Neural cell (in vitro differentiated cells): ENCODE measurements around the gene ZNF536. TPM values are rescaled to one million over a fixed set of nuclear protein-coding genes. Genes with fewer than 3 reads are reported as not detected.

ENCODE experiments used
- H2AFZ ChIP-seq: fragments of 200-600, 300-800 bp; sonication (generic), shearing (Covaris generic); 2 replicates; pipeline ENCODE4 v1.6.0; 2014; ENCODE audit warnings: low read depth, mild to moderate bottlenecking, antibody characterized with exemption, low read length, moderate library complexity
- H3F3A ChIP-seq: fragments of 200-600 bp; shearing (Covaris generic); 2 replicates; pipeline ENCODE4 v1.6.1; 2016; ENCODE audit warnings: mild to moderate bottlenecking, moderate library complexity, mixed read lengths, antibody characterized with exemption, low read length; ENCODE audit not compliant: insufficient read depth, poor library complexity, severe bottlenecking
- H3K27ac ChIP-seq: fragments of 200-600, 300-800 bp; sonication (generic), shearing (Covaris generic); 2 replicates; pipeline ENCODE4 v1.5.1; 2014; ENCODE audit warnings: mild to moderate bottlenecking, low read length, moderate library complexity
- H3K27me3 ChIP-seq: fragments of 300-800, 200-600 bp; sonication (generic), shearing (Covaris generic); 2 replicates; pipeline ENCODE4 v1.6.0; 2014; ENCODE audit warnings: mild to moderate bottlenecking, low read depth, low read length, moderate library complexity; ENCODE audit not compliant: insufficient read depth
- H3K36me3 ChIP-seq: fragments of 300-800, 200-600 bp; sonication (generic), shearing (Covaris generic); 2 replicates; pipeline ENCODE4 v1.5.1; 2014; ENCODE audit warnings: mild to moderate bottlenecking, antibody characterized with exemption, low read length, moderate library complexity; ENCODE audit not compliant: insufficient read depth
- H3K4me2 ChIP-seq: fragments of 300-800, 200-600 bp; sonication (generic), shearing (Covaris generic); 2 replicates; pipeline ENCODE4 v1.6.0; 2014; ENCODE audit warnings: mild to moderate bottlenecking, low read length
- H3K4me3 ChIP-seq: fragments of 300-800, 200-600 bp; sonication (generic), shearing (Covaris generic); 2 replicates; pipeline ENCODE4 v1.5.1; 2014; ENCODE audit warnings: mild to moderate bottlenecking, low read length, moderate library complexity
- H3K79me2 ChIP-seq: fragments of 200-600 bp; shearing (Covaris generic); replicated peaks from 2 replicates; pipeline ENCODE4 v1.6.0; 2014; ENCODE audit warnings: mild to moderate bottlenecking, low read length, moderate library complexity; ENCODE audit not compliant: insufficient read depth
- H3K9ac ChIP-seq: fragments of 300-800, 200-600 bp; sonication (generic), shearing (Covaris generic); 2 replicates; pipeline ENCODE4 v1.6.1; 2016; ENCODE audit warnings: mild to moderate bottlenecking, low read length, mixed read lengths
- H3K9me2 ChIP-seq: fragments of 200-600 bp; shearing (Covaris generic); 2 replicates; pipeline ENCODE4 v1.6.1; 2016; ENCODE audit warnings: mild to moderate bottlenecking, low read length, mixed read lengths; ENCODE audit not compliant: insufficient read depth
- H3K9me3 ChIP-seq: fragments of 200-600, 300-800 bp; sonication (generic), shearing (Covaris generic); 2 replicates; pipeline ENCODE4 v1.6.1; 2016; ENCODE audit warnings: mild to moderate bottlenecking, mixed run types, low read length, moderate library complexity, mixed read lengths
- H4K20me1 ChIP-seq: fragments of 200-600 bp; shearing (Covaris generic); 2 replicates; pipeline ENCODE4 v1.6.1; 2016; ENCODE audit warnings: mild to moderate bottlenecking, mixed run types; ENCODE audit not compliant: insufficient read depth
- EP300 ChIP-seq: fragments of 450-650 bp; conservative IDR thresholded peaks from 2 replicates; pipeline ENCODE4 v1.6.1; 2014; ENCODE audit warnings: antibody characterized with exemption, mild to moderate bottlenecking, moderate library complexity; ENCODE audit not compliant: poor library complexity, severe bottlenecking
- EZH2 ChIP-seq: fragments of 200-600, 300-800 bp; shearing (Covaris generic), sonication (generic); IDR thresholded peaks from 2 replicates; pipeline ENCODE4 v1.6.1; 2014; ENCODE audit warnings: antibody characterized with exemption, low read length, borderline replicate concordance, mild to moderate bottlenecking; ENCODE audit not compliant: insufficient read depth, poor library complexity, severe bottlenecking
- MXI1 ChIP-seq: fragments of 450-650 bp; conservative IDR thresholded peaks from 2 replicates; pipeline ENCODE4 v1.6.1; 2014; ENCODE audit warnings: antibody characterized with exemption, mild to moderate bottlenecking; ENCODE audit not compliant: poor library complexity, severe bottlenecking
- POLR2AphosphoS5 ChIP-seq: IDR thresholded peaks from 2 replicates; pipeline ENCODE4 v1.6.1; 2012
- RAD21 ChIP-seq: fragments of 450-650 bp; conservative IDR thresholded peaks from 2 replicates; pipeline ENCODE4 v1.6.1; 2014; ENCODE audit warnings: antibody characterized with exemption, mild to moderate bottlenecking, moderate library complexity
- REST ChIP-seq: IDR thresholded peaks from 2 replicates; pipeline ENCODE4 v1.6.1; 2012; ENCODE audit warnings: borderline replicate concordance
- SMC3 ChIP-seq: fragments of 450-650 bp; conservative IDR thresholded peaks from 2 replicates; pipeline ENCODE4 v1.6.1; 2014; ENCODE audit warnings: antibody characterized with exemption, mild to moderate bottlenecking, moderate library complexity; ENCODE audit not compliant: poor library complexity
- TAF1 ChIP-seq: IDR thresholded peaks from 2 replicates; pipeline ENCODE4 v1.6.1; 2012; ENCODE audit warnings: low read depth
- polyA plus RNA-seq: library from polyadenylated mRNA; depleted of rRNA; stranded (reverse); fragments of >200 nt; gene quantifications from 2 replicates; pipeline ENCODE4 v1.2.3, GENCODE V29; 2014
- TF ChIP-seq, protein P1 (sequence below): fragments of 450-650 bp; IDR thresholded peaks from 2 replicates; pipeline ENCODE4 v1.5.1; 2014; ENCODE audit warnings: antibody characterized with exemption, mild to moderate bottlenecking, moderate library complexity; ENCODE audit not compliant: poor library complexity, severe bottlenecking

Gene ZNF536
- polyA plus RNA-seq, 1 donor from 2014 or later, result 13.9 TPM

DNA sequence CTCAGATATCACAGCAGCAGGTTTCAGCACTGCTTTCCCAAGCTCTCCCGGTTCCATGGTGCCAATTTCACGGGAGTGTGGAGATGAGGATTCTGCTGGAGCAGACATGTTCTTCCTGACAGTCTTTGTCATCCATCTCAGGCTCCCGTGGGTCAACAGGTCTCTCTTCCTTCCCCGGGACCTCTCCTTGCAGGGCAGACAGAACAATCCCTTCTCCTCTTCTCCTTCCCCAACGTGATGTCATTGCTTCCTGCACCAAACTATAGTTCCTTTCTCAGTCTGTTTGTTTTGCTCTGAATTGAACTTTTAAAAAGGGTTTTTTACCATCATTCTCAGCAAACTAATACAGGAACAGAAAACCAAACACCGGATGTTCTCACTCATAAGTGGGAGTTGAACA lies 107.9 kb downstream of the ZNF536 start:
- H3K79me2 ChIP-seq, result no peaks in the 10 kb centered on the region
- H3F3A ChIP-seq, result no peaks in the 10 kb centered on the region
- H3K27me3 ChIP-seq, result no peaks in the 10 kb centered on the region
- H3K27ac ChIP-seq, result no peak overlapping the region
- H4K20me1 ChIP-seq, result no peaks in the 10 kb centered on the region
- H3K9ac ChIP-seq, result no peak overlapping the region
- no peaks in the 10 kb centered on the region for H3K9me2 ChIP-seq
- no peak for TF ChIP-seq EP300
- no peak for TF ChIP-seq TAF1
- no peak for TF ChIP-seq REST
- no peak for TF ChIP-seq MXI1
- TF ChIP-seq, protein P1, sequence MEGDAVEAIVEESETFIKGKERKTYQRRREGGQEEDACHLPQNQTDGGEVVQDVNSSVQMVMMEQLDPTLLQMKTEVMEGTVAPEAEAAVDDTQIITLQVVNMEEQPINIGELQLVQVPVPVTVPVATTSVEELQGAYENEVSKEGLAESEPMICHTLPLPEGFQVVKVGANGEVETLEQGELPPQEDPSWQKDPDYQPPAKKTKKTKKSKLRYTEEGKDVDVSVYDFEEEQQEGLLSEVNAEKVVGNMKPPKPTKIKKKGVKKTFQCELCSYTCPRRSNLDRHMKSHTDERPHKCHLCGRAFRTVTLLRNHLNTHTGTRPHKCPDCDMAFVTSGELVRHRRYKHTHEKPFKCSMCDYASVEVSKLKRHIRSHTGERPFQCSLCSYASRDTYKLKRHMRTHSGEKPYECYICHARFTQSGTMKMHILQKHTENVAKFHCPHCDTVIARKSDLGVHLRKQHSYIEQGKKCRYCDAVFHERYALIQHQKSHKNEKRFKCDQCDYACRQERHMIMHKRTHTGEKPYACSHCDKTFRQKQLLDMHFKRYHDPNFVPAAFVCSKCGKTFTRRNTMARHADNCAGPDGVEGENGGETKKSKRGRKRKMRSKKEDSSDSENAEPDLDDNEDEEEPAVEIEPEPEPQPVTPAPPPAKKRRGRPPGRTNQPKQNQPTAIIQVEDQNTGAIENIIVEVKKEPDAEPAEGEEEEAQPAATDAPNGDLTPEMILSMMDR, result no peak
- TF ChIP-seq SMC3, result no peak
- TF ChIP-seq EZH2, result no peak
- TF ChIP-seq POLR2AphosphoS5, result no peak
- TF ChIP-seq RAD21, result no peak
- no peak overlapping the region for H3K4me3 ChIP-seq
- H3K9me3 ChIP-seq, result no peaks in the 10 kb centered on the region
- no peak overlapping the region for H2AFZ ChIP-seq
- no peaks in the 10 kb centered on the region for H3K36me3 ChIP-seq
- H3K4me2 ChIP-seq, result no peak overlapping the region

DNA sequence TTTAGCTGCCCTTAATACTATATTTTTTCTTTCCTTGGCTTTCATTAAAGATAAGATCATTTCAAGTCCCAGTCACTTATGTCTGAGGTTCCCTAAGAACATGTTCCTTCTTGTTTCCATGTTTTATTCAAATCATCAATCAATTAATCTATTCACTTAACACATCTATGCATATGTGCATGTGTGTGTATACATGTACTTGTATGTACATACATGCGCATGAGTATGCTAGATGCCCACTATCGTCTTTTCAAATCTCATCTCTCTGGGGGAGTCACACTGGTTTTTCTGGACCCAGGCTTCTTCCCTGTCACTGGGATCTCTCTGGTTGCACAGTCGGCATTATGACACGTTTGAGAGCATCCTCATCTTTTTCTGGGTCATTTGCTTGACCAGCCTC lies 108.9 kb downstream of the ZNF536 start:
- Histone ChIP-seq H3K9ac (no peak overlapping the region), H3K4me2 (no peak overlapping the region), H2AFZ (no peak overlapping the region), H4K20me1 (no peaks in the 10 kb centered on the region), H3K4me3 (no peak overlapping the region), H3F3A (no peaks in the 10 kb centered on the region), H3K27ac (no peak overlapping the region), H3K36me3 (no peaks in the 10 kb centered on the region), H3K27me3 (no peaks in the 10 kb centered on the region), H3K79me2 (no peaks in the 10 kb centered on the region), H3K9me3 (no peaks in the 10 kb centered on the region), H3K9me2 (no peaks in the 10 kb centered on the region)
- no peak for TF ChIP-seq MXI1
- TF ChIP-seq RAD21, result no peak

DNA sequence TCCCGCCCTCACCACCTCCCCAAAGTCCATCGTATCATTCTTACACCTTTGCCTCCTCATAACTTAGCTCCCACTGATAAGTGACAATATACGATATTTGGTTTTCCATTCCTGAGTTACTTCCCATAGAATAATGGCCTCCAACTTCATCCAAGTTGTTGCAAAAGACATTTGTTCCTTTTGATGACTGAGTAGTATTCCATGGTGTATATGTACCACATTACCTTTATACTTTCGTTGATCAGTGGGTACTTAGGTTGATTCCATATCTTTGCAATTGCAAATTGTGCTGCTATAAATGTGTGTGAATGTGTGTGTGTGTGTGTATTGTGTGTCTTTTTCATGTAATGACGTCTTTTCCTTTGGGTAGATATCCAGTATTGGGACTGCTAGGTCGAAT lies 109.6 kb downstream of the ZNF536 start:
- Histone ChIP-seq H3K36me3 (no peaks in the 10 kb centered on the region), H3K27ac (no peak overlapping the region), H3K9me2 (no peaks in the 10 kb centered on the region), H3K79me2 (no peaks in the 10 kb centered on the region), H3K9me3 (no peaks in the 10 kb centered on the region), H4K20me1 (no peaks in the 10 kb centered on the region), H3F3A (no peaks in the 10 kb centered on the region), H2AFZ (no peak overlapping the region), H3K9ac (no peak overlapping the region), H3K27me3 (no peaks in the 10 kb centered on the region), H3K4me2 (no peak overlapping the region), H3K4me3 (no peak overlapping the region)
- TF ChIP-seq EZH2, result no peak
- no peak for TF ChIP-seq MXI1
- TF ChIP-seq RAD21, result no peak
- TF ChIP-seq, protein P1, result no peak
- no peak for TF ChIP-seq EP300
- TF ChIP-seq POLR2AphosphoS5, result no peak
- no peak for TF ChIP-seq SMC3
- no peak for TF ChIP-seq REST
- TF ChIP-seq TAF1, result no peak
